ENCODE measurements around the gene CEACAM21.

CEACAM21 gene

DNA sequence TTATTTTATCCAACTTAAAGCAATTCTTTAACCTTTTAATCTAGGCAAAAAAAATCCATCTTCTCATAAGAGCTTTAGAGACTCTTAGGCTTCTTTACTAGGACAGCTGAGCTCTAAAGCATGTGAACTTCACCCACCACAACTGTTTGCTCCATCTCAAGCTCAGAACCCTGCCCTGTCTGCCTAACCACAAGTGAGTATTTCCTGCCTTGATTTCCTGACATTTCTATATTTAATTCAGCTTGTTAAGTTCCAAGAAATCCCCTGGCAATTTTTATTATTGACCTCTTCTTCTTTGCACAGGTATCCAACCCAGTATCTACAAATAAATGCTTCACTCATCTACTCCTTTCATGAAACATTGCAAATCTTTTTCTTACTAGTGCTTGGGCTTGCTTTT, 21.1 kb upstream of the CEACAM21 start:
- no peak overlapping the region for H3K4me3 ChIP-seq (replicated peaks in 1 of 2; ENCODE audit: low read depth in 2 of 2, low read length in 2 of 2)
- DNase-seq (ENCODE audit: low read depth in 2 of 2), result no peak
- TF ChIP-seq, protein P1, sequence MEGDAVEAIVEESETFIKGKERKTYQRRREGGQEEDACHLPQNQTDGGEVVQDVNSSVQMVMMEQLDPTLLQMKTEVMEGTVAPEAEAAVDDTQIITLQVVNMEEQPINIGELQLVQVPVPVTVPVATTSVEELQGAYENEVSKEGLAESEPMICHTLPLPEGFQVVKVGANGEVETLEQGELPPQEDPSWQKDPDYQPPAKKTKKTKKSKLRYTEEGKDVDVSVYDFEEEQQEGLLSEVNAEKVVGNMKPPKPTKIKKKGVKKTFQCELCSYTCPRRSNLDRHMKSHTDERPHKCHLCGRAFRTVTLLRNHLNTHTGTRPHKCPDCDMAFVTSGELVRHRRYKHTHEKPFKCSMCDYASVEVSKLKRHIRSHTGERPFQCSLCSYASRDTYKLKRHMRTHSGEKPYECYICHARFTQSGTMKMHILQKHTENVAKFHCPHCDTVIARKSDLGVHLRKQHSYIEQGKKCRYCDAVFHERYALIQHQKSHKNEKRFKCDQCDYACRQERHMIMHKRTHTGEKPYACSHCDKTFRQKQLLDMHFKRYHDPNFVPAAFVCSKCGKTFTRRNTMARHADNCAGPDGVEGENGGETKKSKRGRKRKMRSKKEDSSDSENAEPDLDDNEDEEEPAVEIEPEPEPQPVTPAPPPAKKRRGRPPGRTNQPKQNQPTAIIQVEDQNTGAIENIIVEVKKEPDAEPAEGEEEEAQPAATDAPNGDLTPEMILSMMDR (IDR thresholded peaks at IDR 0.05; ENCODE audit: low read depth, low read length), result no peak

DNA sequence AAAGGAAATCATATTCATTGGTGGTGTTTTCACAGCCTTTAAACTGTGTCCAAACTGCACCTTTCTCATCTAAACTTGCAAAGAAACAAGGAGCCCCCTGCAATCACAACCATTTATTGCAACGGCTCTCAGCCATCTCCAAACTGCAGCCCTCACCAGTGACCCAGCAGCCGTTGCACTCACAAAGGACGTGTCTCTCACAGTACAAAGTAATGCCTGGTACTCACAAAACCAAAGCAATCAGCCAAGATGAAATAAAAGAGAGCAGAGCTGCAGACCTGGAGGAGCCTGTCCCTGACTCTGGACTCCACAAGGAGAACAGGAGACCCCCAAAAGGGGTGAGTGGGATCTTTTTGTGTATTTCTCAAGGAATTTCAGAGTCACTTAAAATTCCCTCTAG, 20.2 kb upstream of the CEACAM21 start:
- TF ChIP-seq, protein P1 (IDR thresholded peaks at IDR 0.05; ENCODE audit: low read depth, low read length), result no peak
- no peak for DNase-seq (ENCODE audit: low read depth in 2 of 2)
- no peak overlapping the region for H3K4me3 ChIP-seq (replicated peaks in 1 of 2; ENCODE audit: low read depth in 2 of 2, low read length in 2 of 2)

DNA sequence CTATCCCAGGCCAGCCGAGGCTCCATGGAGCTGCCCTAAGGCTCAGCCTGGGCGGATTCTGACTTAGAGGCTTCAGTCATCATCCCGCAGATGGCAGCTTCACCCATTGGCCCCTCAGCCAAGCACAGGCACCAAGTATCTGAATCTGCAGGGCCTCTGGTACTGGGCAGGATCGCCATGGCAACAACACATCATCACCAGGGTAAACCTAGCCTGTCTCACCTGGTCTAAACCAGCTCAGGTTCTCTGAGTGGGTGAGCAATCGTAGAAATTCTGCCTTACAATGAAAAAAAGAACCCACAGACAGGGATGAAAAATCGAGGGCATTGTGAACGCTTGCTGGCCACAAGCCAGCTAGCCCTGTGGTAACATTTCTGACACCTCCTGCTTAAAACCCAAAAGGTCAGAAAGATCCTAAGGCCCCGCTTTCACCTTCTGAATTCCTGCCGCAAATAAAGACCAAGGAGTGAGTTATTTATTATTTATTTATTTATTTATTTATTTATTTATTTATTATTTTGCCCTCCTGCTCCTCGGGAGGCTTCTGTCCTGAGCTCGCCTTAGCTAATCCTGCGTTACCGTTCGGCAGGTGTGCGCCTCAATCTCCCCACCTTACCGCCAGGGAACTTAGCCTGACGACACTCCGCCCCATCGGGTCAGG, 12.0 kb upstream of the CEACAM21 start:
- no peak overlapping the region for H3K4me3 ChIP-seq (replicated peaks in 1 of 2; ENCODE audit: low read depth in 2 of 2, low read length in 2 of 2)
- TF ChIP-seq, protein P1 (IDR thresholded peaks at IDR 0.05; ENCODE audit: low read depth, low read length), result no peak
- DNase-seq (ENCODE audit: low read depth in 2 of 2), result no peak

DNA sequence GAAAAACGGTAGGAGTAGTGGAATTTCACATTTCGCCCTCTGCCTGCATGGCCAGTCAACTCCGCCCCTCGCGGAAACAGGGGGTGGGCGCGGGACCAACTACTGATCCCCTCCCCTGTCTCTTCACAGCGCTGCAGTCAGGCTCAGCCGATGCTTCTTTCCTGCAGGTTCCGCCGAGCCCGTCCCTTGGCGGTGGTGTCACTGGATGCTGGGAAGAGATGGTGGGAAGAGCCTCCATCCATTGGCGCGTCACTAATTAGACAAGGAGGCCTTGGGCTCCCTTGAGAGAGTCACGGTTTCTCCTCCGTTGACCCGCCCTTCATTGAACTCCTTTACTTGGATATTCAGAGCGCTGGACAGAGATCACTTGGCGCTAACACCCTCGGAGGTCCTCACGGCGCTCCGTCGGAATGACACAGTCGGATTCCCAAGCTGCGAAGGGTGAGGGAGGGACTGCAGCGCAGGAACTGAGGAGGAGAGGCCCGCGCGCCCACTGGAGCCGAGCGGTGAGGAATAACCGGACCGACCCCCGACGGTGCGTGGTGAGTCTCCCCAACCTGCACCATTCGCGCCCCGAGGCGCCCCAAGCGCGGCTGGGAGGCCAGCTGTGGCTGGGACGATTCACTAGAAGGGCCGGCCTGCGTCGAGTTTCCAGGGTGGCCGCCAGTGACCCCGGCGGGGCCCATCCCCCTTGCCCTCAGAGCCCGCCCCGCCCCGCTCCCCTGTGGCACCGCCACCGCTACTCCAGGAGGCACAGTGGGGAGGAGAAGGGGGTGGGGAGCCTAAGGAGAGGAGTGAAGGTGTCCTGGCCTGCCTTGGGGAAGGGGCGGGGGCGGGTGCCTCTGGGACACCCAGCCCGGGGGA, 11.2 kb upstream of the CEACAM21 start:
- TF ChIP-seq, protein P1 (IDR thresholded peaks at IDR 0.05; ENCODE audit: low read depth, low read length), result no peak
- H3K4me3 ChIP-seq (replicated peaks in 1 of 2; ENCODE audit: low read depth in 2 of 2, low read length in 2 of 2), result no peak overlapping the region
- peak in 1 of 2 donors; percentile 3 for DNase-seq (ENCODE audit: low read depth in 2 of 2)

DNA sequence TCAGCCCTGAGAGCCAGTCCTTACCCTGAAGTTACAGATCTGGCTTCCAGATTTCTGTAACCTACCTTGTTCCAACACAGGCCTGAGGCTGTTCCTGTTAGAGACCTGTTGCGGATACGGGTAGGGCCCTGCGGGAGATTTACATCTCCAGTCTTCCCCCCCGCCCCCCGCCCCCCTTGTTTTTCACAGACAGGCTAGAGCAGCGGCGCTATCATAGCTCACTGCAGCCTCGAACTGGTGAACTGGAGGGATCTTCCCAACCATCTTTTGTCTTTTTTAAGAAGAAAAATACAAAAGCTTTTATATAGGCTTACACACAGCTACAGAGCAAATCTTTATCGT, 10.6 kb upstream of the CEACAM21 start:
- no peak overlapping the region for H3K4me3 ChIP-seq (replicated peaks in 1 of 2; ENCODE audit: low read depth in 2 of 2, low read length in 2 of 2)
- DNase-seq (ENCODE audit: low read depth in 2 of 2), result no peak
- TF ChIP-seq, protein P1 (IDR thresholded peaks at IDR 0.05; ENCODE audit: low read depth, low read length), result no peak

DNA sequence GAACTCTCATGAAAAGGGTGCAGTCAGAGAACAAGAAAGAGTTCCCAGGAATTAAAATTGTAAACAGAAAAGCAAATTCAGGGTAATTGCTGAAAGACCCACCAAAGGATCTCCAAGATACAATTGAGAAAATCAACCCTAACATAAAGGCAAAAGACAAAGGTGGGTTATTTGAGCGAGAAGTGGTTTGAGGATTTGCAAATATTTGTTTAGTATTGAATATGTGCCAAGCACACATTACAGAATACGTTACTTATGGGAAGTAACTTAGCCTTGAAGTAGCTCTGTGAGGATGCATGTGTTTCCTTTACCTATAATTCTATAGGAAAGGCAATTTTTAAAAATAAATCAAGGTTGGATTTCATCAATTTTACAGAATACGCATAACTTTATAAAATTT, 10.0 kb upstream of the CEACAM21 start:
- TF ChIP-seq, protein P1 (IDR thresholded peaks at IDR 0.05; ENCODE audit: low read depth, low read length), result no peak
- no peak overlapping the region for H3K4me3 ChIP-seq (replicated peaks in 1 of 2; ENCODE audit: low read depth in 2 of 2, low read length in 2 of 2)
- DNase-seq (ENCODE audit: low read depth in 2 of 2), result no peak

Data from cardiac fibroblast (primary cell).